SK-N-SH treated with all-trans-retinoic acid at 6 μM for 48 hours (cell line): Measurements from ENCODE around the gene PDE7B.

Source experiments
- ATAC-seq: fragments of 200-7000 bp; cut with Tn5 transposase; 3 replicates; pipeline ENCODE4 v1.9.1; 2020; ENCODE audit warnings: mild to moderate bottlenecking, moderate library complexity
- ARNTL ChIP-seq: fragments of 450-650 bp; formaldehyde crosslinking; IDR thresholded peaks from 2 replicates; pipeline ENCODE4 v1.5.0; 2020; ENCODE audit warnings: low read depth, mild to moderate bottlenecking, moderate library complexity, borderline replicate concordance
- BACH2 ChIP-seq: fragments of 250-450 bp; sonication (Bioruptor Pico); IDR thresholded peaks from 2 replicates; pipeline ENCODE4 v1.9.0; 2021; ENCODE audit warnings: mild to moderate bottlenecking, borderline replicate concordance
- CSDC2 ChIP-seq: fragments of 250-450 bp; sonication (Bioruptor Pico); IDR thresholded peaks from 2 replicates; pipeline ENCODE4 v1.5.0; 2020; ENCODE audit warnings: mild to moderate bottlenecking, moderate library complexity
- GLIS3 ChIP-seq: fragments of 250-450 bp; sonication (Bioruptor Pico); IDR thresholded peaks from 2 replicates; pipeline ENCODE4 v1.5.0; 2020; ENCODE audit warnings: mild to moderate bottlenecking, moderate library complexity
- ISL1 ChIP-seq: fragments of 250-450 bp; sonication (Bioruptor Pico); IDR thresholded peaks from 2 replicates; pipeline ENCODE4 v2.1.2; 2022; ENCODE audit warnings: mild to moderate bottlenecking, moderate library complexity
- OSR1 ChIP-seq: fragments of 250-450 bp; sonication (Bioruptor Pico); IDR thresholded peaks from 2 replicates; pipeline ENCODE4 v1.8.0; 2022; ENCODE audit warnings: moderate library complexity, mild to moderate bottlenecking, inconsistent platforms
- SNAI2 ChIP-seq: fragments of 250-450 bp; sonication (Bioruptor Pico); IDR thresholded peaks from 2 replicates; pipeline ENCODE4 v1.5.0; 2020; ENCODE audit warnings: mild to moderate bottlenecking, moderate library complexity
- TCF4 ChIP-seq: fragments of 250-450 bp; sonication (Bioruptor Pico); IDR thresholded peaks from 2 replicates; pipeline ENCODE4 v1.8.0; 2021; ENCODE audit warnings: mild to moderate bottlenecking, moderate library complexity, borderline replicate concordance
- TOX ChIP-seq: fragments of 250-450 bp; sonication (Bioruptor Pico); IDR thresholded peaks from 2 replicates; pipeline ENCODE4 v1.8.0; 2021; ENCODE audit warnings: mild to moderate bottlenecking, moderate library complexity, borderline replicate concordance
- ZC3H10 ChIP-seq: fragments of 250-450 bp; sonication (Bioruptor Pico); IDR thresholded peaks from 2 replicates; pipeline ENCODE4 v1.5.1; 2021; ENCODE audit warnings: mild to moderate bottlenecking, moderate library complexity
- ZFP3 ChIP-seq: fragments of 250-450 bp; sonication (Bioruptor Pico); IDR thresholded peaks from 2 replicates; pipeline ENCODE4 v1.5.0; 2020; ENCODE audit warnings: mild to moderate bottlenecking, moderate library complexity
- ZNF70 ChIP-seq: fragments of 450-650 bp; formaldehyde crosslinking; IDR thresholded peaks from 2 replicates; pipeline ENCODE4 v1.5.0; 2020; ENCODE audit warnings: mild to moderate bottlenecking, moderate library complexity
- ZNF8 ChIP-seq: fragments of 450-650 bp; formaldehyde crosslinking; IDR thresholded peaks from 2 replicates; pipeline ENCODE4 v1.5.0; 2020; ENCODE audit warnings: mild to moderate bottlenecking, moderate library complexity
- TF ChIP-seq, protein P1 (sequence below): fragments of 250-450 bp; sonication (Bioruptor Pico); IDR thresholded peaks from 2 replicates; pipeline ENCODE4 v1.5.0; 2020; ENCODE audit warnings: mild to moderate bottlenecking, moderate library complexity
- TF ChIP-seq, protein P2 (sequence below): fragments of 250-450 bp; sonication (Bioruptor Pico); IDR thresholded peaks from 2 replicates; pipeline ENCODE4 v1.5.1; 2020; ENCODE audit warnings: low read depth, mild to moderate bottlenecking, moderate library complexity
- TF ChIP-seq, protein P3 (sequence below): fragments of 250-450 bp; sonication (Bioruptor Pico); IDR thresholded peaks from 2 replicates; pipeline ENCODE4 v1.8.0; 2021; ENCODE audit warnings: low read depth, mild to moderate bottlenecking, moderate library complexity, borderline replicate concordance
- TF ChIP-seq, protein P4 (sequence below): fragments of 250-450 bp; sonication (Bioruptor Pico); IDR thresholded peaks from 2 replicates; pipeline ENCODE4 v1.5.1; 2021; ENCODE audit warnings: mild to moderate bottlenecking, moderate library complexity
- TF ChIP-seq, protein P5 (sequence below): fragments of 250-450 bp; sonication (Bioruptor Pico); IDR thresholded peaks from 2 replicates; pipeline ENCODE4 v1.8.0; 2020; ENCODE audit warnings: mild to moderate bottlenecking, moderate library complexity, borderline replicate concordance

Gene PDE7B

DNA sequence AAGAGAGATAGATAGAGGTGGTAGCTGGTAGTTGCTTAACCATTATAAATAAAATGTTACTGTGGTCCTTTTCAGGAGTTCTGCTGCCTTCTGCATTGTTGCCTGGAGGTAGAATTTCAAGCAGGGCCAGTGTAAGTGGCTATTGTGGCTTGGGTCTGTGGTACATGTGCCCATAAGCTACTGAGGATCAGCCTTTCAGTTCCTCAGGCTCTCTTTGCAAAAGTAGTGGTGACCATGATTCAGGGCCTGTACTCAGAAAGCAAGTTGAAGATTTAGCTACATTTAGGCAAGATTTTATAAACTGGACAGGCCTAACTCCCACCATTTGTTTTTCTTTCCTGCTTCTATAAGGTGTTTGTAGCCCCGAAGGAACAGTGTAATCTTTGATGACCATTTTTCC lies 199.0 kb downstream of the PDE7B start:
- ATAC-seq, result no peak
- TF ChIP-seq, protein P1, sequence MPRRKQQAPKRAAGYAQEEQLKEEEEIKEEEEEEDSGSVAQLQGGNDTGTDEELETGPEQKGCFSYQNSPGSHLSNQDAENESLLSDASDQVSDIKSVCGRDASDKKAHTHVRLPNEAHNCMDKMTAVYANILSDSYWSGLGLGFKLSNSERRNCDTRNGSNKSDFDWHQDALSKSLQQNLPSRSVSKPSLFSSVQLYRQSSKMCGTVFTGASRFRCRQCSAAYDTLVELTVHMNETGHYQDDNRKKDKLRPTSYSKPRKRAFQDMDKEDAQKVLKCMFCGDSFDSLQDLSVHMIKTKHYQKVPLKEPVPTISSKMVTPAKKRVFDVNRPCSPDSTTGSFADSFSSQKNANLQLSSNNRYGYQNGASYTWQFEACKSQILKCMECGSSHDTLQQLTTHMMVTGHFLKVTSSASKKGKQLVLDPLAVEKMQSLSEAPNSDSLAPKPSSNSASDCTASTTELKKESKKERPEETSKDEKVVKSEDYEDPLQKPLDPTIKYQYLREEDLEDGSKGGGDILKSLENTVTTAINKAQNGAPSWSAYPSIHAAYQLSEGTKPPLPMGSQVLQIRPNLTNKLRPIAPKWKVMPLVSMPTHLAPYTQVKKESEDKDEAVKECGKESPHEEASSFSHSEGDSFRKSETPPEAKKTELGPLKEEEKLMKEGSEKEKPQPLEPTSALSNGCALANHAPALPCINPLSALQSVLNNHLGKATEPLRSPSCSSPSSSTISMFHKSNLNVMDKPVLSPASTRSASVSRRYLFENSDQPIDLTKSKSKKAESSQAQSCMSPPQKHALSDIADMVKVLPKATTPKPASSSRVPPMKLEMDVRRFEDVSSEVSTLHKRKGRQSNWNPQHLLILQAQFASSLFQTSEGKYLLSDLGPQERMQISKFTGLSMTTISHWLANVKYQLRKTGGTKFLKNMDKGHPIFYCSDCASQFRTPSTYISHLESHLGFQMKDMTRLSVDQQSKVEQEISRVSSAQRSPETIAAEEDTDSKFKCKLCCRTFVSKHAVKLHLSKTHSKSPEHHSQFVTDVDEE (CRISPR knock-in tag), result no peak
- TF ChIP-seq TOX (CRISPR knock-in tag) (no peak), ZC3H10 (no peak), ZNF8 (CRISPR knock-in tag) (no peak)
- TF ChIP-seq, protein P2, sequence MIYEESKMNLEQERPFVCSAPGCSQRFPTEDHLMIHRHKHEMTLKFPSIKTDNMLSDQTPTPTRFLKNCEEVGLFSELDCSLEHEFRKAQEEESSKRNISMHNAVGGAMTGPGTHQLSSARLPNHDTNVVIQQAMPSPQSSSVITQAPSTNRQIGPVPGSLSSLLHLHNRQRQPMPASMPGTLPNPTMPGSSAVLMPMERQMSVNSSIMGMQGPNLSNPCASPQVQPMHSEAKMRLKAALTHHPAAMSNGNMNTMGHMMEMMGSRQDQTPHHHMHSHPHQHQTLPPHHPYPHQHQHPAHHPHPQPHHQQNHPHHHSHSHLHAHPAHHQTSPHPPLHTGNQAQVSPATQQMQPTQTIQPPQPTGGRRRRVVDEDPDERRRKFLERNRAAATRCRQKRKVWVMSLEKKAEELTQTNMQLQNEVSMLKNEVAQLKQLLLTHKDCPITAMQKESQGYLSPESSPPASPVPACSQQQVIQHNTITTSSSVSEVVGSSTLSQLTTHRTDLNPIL (CRISPR knock-in tag), result no peak

DNA sequence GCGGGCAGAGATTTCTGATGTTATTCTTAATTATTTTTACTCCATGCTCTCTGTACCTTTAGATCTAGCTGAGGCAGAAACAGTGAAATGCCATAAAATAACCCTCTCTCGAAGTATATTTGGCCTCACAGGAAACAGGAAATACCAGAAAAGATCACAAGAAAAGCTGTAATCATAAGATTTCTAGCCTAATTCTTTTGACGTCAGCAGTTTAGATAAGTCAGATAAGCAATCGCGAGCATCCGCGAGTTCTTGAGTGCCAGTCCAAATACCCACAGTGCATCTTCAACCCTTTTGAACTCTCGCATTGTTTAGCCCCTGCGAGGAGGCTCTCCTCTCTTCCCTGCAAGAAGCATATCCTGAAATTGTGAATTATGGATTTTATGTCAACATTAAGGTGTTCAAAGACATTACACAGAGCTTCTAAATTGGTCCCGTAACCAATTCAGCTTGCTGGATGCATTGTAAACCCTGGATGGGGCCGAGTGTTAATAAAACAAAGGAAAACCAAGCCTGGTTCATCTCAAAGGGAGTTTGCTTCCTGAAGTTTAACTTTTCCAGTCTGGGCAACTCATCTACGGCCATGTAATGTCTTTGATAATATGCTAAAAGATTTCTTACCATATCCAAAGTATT lies 199.8 kb downstream of the PDE7B start:
- peak; percentile 63 for ATAC-seq
- TF ChIP-seq, protein P2 (CRISPR knock-in tag), result no peak
- TF ChIP-seq SNAI2 (CRISPR knock-in tag) (no peak), ARNTL (no peak), ZFP3 (no peak), OSR1 (CRISPR knock-in tag) (no peak), ZNF8 (CRISPR knock-in tag) (no peak), CSDC2 (CRISPR knock-in tag) (no peak)
- TF ChIP-seq, all 23 proteins: peak for 0

DNA sequence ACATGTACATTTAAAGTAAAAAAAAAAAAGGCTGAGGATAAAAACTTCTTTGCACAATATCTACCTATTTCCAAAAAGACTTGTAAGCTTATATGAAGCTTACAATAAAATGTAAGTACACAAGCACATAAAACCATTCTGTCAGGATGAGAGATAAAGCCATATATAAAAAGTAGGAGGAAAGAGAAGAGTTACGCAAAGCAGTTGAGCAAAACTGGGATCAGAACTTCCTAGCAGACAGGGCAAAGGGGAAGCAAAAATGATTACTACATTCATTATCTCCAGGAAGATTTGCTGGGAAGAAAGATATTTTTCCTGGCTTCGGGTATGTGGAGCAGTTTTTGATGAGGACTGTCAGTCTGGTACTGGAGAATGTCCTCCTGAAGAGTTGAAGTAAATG lies 200.5 kb downstream of the PDE7B start:
- ATAC-seq, result no peak
- TF ChIP-seq ARNTL, result no peak

DNA sequence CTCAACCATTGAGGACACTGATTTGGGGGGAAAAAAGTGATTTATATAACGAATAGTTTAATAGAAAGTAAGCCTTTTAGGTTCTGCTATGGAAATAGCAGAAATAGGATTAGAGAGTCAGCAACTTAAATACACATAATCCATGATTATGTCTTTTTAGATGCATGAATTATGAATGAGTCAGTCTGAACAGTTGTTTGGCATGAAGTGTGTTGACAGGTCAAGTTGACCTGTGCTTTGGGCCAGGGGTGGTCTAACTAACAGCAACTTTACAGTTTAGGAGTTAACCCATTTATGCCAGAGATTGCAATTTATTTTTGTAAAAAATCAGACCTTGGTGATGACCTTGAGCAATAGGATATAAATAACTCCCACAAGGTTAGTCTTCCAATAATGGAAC lies 207.4 kb downstream of the PDE7B start:
- no peak for ATAC-seq
- TF ChIP-seq SNAI2 (CRISPR knock-in tag) (no peak), BACH2 (CRISPR knock-in tag) (no peak), GLIS3 (CRISPR knock-in tag) (no peak), ZC3H10 (no peak), OSR1 (CRISPR knock-in tag) (no peak), ZFP3 (no peak), ZNF8 (CRISPR knock-in tag) (no peak), TCF4 (CRISPR knock-in tag) (no peak), ZNF70 (CRISPR knock-in tag) (no peak), ISL1 (no peak), ARNTL (no peak), CSDC2 (CRISPR knock-in tag) (no peak)
- TF ChIP-seq, protein P2 (CRISPR knock-in tag), result no peak
- TF ChIP-seq, protein P1 (CRISPR knock-in tag), result no peak
- TF ChIP-seq, protein P3, sequence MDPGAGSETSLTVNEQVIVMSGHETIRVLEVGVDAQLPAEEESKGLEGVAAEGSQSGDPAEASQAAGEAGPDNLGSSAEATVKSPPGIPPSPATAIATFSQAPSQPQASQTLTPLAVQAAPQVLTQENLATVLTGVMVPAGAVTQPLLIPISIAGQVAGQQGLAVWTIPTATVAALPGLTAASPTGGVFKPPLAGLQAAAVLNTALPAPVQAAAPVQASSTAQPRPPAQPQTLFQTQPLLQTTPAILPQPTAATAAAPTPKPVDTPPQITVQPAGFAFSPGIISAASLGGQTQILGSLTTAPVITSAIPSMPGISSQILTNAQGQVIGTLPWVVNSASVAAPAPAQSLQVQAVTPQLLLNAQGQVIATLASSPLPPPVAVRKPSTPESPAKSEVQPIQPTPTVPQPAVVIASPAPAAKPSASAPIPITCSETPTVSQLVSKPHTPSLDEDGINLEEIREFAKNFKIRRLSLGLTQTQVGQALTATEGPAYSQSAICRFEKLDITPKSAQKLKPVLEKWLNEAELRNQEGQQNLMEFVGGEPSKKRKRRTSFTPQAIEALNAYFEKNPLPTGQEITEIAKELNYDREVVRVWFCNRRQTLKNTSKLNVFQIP (CRISPR knock-in tag), result no peak
- TF ChIP-seq, protein P4, sequence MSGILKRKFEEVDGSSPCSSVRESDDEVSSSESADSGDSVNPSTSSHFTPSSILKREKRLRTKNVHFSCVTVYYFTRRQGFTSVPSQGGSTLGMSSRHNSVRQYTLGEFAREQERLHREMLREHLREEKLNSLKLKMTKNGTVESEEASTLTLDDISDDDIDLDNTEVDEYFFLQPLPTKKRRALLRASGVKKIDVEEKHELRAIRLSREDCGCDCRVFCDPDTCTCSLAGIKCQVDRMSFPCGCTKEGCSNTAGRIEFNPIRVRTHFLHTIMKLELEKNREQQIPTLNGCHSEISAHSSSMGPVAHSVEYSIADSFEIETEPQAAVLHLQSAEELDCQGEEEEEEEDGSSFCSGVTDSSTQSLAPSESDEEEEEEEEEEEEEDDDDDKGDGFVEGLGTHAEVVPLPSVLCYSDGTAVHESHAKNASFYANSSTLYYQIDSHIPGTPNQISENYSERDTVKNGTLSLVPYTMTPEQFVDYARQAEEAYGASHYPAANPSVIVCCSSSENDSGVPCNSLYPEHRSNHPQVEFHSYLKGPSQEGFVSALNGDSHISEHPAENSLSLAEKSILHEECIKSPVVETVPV (CRISPR knock-in tag), result no peak
- TF ChIP-seq, protein P5, sequence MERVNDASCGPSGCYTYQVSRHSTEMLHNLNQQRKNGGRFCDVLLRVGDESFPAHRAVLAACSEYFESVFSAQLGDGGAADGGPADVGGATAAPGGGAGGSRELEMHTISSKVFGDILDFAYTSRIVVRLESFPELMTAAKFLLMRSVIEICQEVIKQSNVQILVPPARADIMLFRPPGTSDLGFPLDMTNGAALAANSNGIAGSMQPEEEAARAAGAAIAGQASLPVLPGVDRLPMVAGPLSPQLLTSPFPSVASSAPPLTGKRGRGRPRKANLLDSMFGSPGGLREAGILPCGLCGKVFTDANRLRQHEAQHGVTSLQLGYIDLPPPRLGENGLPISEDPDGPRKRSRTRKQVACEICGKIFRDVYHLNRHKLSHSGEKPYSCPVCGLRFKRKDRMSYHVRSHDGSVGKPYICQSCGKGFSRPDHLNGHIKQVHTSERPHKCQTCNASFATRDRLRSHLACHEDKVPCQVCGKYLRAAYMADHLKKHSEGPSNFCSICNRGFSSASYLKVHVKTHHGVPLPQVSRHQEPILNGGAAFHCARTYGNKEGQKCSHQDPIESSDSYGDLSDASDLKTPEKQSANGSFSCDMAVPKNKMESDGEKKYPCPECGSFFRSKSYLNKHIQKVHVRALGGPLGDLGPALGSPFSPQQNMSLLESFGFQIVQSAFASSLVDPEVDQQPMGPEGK (CRISPR knock-in tag), result no peak
